DMS 273 (cell line): ENCODE results near the gene ZNF277.
"Not testable (repeated sequence)": the region's sequence is repeated elsewhere in the genome, so short reads cannot be mapped to it uniquely, and the experiment has no call there.

Experiments used
- DNase-seq: peaks from one replicate; lab custom pipeline; 2025; ENCODE audit not compliant: unreplicated experiment; lab: John Stamatoyannopoulos, UW

The ZNF277 gene

DNA sequence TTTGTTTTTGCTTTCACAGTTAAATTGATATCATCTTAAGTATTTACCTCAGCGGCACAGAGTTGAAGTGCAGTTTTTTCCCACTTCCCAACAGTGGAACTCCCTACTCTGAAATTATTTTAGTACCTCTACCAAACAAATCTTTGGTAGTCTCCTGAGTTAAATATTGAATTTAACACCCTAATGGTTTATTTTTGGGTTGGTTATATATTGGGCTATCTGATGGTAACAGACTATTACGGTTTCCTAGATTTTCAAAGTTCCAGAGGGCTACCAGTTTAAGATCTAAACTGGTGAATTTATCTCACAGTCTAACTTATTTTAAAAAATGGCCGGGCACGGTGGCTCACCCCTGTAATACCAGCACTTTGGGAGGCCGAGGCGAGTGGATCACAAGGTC, 1.3 kb downstream of the ZNF277 start:
- no peak for DNase-seq

DNA sequence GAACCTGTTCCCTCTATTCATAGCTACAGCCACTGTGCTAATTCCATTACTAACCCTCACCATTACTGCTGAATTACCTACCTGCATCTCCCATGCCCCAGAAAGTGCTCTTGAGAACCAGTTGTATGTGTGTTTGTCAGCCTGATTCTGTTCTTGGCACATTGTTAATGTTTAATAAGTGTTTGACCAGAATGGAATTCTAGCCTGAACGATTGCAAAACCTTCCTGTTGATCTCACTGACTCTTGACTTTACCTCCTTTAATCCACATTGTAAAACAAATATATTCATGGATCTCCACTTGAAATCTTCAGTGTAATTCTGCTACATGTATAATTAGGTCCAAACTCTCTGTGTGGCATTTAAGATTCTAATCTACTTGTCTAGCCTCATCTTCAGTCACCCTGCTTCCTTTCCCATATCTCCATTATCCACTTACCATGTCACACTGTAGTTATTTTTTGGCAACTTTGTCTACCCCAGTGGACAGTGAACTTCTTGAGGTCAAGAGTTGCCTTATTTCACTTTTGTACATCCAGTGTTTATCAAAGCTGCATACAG, 4.9 kb downstream of the ZNF277 start:
- no peak for DNase-seq

DNA sequence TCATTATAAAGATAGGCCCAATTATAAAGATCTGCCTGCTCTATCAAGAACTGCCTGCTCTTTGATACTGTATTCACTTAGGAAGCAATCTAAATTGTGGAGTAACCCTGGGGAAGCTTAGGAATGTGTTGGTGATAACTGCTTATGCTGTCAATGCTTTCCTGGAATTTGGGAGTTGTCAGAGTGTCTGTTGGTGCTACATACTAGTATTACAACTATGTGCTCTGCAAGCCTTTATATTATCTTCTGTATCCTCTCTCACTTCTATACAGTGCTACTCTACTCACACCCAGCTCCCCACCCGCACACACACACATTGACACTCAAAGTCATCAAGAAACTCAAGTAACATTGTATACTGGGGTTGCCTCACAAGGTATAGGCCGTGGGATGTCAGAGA, 6.1 kb downstream of the ZNF277 start:
- DNase-seq, result no peak

DNA sequence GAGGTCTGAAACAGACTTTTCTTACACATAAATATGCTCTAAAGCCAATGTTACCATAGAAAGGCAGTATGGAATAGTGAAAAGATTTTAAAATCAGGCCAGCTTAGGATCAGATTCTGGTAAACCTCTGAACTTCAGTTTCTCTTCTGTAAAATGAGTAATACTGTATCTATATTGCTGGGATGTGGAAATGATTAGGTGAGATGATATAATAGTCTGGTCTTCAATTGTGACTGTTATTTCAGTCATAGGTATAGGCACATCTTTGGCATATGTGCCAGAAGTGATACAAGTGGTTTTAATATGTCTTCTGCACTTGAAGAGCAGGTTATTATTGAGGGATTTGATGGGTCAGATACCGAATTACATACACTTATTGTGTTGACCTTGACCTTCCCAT, 7.2 kb downstream of the ZNF277 start:
- no peak for DNase-seq

DNA sequence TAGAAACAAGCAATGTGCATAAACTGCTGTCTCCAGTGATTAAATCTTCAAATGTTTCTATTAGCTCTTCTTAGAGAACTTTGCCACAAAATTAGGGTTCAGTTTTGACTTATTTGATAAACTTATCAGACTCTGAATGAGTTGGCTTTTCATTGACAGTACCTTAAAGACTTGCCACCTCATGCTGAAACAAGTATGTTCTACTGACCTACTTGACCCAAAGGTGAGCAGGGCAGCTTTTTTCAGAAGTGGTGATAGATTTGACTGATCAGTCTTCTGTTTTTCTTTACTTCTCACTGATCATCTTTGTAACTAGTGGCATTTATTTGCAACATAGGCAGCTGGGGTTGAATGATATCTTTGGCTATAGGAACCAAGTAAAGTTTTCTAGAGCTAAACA, 7.8 kb downstream of the ZNF277 start:
- DNase-seq, result no peak

DNA sequence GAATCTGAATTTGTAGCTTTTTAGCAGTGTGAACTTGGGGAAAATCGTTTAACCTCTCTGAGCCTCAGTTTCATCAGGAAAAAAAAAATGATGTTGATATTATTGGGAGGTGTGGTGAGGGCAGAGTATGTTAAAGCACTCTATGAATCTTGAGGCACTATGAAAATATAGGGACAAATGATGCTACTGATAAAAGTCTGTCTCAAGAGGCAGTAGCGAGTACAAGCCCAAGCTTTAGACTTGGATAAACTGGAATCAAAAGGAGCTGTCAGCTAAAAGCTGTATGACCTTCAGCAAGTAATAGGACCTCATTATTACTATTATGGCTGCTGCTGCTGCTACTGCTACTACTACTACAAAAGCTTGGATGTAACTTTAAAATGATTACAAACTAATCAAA, 8.4 kb downstream of the ZNF277 start:
- DNase-seq, result peak; percentile 34

DNA sequence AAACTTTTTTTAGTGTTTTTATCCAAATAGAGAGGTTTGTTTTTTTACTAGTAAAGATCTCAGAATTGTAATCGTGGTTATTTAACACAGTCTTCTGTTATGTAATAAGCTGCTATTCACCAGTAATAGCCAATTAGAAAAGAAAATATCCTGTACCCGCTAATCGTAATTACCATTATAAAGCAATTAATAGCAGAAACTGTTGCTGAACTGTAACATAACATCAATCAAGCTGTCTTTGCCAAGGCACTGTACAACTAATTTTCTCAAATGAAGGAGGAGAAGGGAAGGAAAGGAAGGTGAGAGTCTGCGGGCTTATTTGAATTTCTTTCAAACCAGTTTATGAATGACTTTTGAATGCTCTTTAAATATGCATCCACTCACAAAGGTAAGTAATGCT, 9.3 kb downstream of the ZNF277 start:
- DNase-seq, result no peak

DNA sequence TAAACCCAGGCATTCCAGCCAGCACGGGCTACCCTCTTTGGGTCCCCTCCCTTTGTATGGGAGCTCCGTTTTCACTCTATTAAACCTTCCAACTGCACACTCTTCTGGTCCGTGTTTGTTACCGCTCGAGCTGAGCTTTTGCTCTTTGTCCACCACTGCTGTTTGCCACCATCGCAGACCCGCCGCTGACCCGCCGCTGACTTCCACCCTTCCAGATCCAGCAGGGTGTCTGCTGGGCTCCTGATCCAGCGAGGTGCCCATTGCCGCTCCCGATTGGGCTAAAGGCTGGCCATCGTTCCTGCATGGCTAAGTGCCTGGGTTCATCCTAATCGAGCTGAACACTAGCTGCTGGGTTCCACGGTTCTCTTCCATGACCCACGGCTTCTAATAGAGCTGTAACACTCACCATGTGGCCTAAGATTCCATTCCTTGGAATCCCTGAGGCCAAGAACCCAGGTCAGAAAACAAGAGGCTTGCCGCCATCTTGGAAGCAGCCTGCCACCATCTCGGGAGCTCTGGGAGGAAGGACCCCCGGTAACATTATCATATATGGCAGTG, 14.5 kb downstream of the ZNF277 start:
- DNase-seq, result no peak

DNA sequence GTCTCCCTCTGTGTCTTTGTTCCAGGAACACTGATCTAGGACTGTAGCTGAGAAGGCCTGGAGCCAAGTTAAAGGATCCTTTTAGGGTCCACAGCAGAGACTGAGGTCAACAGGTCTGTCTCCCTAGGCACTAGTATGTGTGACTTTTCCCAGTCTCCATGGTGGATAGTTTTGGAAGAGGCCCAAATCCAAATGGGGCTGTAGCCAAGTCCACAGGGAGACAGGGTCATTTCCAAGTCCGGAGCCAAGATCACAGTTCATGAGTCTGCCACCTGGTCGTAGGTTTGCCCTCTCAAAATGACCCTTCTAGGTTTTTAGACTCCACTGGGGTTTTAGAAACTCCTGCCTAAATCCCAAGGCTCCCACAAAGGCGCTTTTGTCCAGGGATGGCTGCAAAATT, 16.8 kb downstream of the ZNF277 start:
- DNase-seq, result peak; percentile 16

DNA sequence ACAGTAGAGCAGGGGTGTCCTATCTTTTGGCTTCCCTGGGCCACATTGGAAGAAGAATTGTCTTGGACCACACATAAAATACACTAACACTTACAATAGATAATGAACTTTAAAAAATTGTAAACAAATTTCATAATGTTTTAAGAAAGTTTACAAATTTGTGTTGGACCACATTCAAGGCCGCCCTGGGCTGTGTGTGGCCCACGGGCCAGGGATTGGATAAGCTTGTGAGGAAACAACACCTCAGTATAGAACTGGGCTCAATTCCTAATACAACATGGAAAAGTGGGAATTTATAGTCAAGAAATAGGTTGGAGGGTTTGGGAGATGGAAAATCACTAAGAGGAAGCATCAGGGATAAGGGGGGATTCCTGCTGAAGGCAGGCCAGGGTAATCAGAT, 17.7 kb downstream of the ZNF277 start:
- DNase-seq, result no peak

DNA sequence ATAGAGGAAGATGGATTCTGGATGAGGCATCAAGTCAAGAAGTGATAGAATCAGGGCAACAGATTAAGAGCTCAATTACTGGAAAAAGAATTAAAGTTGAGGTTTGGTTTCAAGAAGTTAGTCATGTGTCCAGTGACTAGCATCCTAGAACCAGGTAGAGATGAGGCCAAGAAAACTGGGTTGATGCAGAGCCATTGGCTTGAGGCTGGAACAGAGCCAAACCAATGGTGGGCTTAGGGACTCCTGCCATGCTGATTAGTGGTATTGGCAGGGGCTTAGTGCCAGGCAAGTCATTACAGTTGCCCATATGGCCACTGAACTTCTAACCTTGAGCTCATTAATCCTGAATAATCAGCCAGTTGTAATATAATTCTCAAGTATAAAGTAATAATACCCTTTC, 18.5 kb downstream of the ZNF277 start:
- peak; percentile 89 for DNase-seq

DNA sequence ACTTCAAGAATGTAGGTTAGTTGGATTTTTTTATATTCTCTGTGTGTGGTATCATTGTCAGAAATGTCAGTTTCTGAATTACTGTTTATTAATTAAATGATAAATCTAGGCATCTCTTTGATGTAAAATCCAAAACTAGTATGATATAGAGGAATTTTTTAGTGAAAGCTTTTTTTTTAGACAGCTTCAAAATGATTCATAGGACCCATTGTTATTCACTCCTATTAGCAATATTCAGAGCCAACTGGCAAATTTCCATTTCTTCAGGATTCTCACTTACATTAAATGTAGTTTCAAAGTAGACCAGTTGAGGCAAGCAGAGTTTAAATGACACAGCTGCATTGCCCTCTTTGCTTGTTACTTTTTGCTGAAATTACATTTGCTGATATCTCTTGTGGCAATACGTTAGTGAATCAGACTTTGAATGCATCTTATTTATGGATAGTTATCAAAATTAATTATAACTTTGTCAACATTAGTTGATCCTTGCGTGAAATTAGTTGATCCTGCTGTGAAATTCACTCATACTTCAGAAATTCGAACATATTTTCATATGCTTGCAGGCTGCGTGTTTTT, 20.3 kb downstream of the ZNF277 start:
- DNase-seq, result peak; percentile 53

DNA sequence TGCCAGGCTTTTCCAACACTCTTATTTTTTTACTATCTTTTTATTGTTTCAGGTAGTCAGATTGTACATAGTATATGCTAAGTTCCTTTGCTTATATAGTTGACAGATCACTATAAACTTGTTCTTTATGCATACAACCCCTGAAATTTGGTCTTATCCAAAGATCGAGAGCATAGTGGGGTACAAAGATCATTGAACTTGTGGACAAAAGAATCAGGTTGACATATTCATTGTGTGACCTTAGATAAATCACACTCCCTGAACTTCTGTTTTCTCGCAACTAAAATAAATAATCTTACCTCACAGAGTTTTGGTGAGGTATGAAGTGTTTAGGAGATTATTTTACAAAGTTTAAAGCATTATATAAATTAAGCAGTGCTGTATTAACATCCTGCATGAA, 22.1 kb downstream of the ZNF277 start:
- no peak for DNase-seq

DNA sequence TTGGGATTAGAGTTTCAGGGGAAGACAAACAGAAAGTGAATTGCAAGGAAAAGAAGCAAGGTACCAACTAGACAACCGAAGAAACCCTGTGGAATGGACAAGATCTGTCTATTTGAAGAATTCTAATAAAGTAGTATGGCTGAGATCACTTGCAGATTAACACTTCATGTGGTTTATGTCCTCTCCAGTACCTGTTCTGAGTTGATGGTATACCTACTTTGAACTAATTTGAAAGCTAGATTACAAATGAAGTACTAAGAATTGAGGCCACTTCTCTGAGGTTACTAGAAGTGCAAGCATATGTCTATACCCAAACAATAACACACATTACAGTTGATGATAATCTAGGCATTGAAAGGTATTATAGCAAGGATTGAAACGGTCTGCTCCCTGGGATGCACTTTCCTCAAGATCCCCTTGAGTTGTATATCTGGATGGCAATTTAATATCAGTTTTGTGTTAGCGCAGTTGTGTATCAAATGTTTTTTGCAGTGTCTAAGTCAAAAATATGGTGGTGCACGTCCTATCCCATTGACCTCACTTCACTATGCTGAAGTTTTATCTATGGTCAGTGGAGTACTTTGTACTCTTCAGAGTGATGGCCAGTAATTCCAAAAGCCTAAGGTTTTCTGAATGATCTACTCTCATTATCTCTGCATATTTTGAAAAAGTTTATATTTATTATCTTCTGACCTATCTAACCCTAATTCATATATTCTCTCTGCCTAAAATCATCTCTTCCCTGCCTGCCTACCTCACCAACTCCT, 25.9 kb downstream of the ZNF277 start:
- DNase-seq, result no peak

DNA sequence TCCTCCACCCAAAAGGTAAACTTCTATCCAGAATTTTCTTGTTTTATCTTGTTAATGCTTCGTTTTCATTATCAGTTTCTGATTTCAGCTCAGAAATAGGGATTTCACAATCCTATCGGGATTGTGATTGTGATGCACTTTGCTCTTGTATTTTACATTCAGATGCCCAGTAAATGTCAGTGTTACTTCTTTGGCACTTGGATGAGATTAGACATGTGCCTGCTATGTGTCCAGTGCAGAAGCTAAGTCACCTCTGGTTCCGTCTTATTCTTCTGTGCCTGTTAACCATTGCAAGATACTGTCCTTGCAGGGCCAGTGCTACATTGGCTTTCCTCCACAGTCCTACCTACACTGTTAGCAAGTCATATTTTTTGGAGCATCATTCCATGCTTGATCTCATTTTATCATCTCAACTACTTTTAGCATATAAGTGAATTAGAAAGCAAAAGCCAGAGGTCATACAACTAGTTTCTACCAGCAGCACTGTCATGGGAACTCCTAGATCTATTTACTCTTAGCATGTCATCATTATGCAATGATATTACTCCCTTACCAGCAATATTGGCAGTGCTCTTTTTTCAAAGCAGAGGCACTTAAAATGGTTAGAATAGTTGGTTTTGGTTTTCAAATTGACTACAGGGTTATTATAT, 26.7 kb downstream of the ZNF277 start:
- DNase-seq, result no peak

DNA sequence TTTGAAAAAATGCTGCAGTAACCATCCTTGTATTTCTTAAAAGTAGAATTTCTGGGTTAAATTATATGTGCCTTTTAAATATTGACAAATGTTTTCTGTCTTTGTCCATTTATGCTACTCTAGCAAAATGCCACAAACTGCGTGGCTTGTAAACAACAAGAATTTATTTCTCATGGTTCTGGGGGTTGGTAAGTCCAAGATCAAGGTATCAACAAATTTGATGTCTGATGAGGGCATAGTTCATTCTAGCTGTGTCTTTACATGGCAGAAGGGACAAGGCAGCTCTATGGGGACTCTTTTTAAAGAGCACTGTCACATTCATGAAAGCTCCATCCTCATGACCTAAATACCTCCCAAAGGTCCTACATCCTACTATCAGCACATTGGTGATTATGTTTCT, 27.7 kb downstream of the ZNF277 start:
- no peak for DNase-seq

DNA sequence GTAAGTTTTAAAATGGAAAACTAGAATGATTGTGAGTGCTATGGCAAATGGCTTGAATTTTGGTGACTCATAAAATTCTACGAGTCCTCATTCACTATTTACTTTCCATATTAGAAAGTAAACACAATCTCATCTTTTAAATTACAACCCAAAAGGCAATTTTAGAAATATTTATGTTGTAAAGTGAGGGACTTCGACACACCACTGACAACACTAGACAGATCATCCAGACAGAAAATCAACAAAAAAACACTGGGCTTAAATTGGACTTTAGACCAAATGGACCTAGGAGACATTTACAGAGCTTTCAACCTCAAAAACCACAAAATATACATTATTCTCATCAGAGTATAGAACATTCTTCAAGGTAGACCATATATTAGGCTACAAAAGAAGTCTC, 30.1 kb downstream of the ZNF277 start:
- no peak for DNase-seq

DNA sequence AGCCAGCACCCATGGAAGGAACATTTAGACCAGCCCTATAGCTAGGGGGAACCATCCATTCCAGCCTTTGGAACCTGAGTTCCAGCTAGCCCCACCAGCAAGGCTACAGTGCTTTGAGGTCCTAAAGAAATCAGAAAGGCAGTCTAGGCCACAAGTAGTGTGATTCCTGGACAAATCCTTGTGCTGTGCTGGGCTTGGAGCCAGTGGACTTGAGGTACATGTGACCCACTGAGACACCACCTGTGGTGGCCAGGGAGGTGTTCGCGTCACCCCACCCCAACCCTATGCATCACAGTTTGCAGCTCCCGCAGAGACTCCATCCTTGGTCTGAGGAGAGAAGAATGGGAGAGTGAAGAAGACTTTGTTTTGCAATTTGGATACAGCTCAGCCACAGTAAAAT, 31.8 kb downstream of the ZNF277 start:
- DNase-seq, result no peak

DNA sequence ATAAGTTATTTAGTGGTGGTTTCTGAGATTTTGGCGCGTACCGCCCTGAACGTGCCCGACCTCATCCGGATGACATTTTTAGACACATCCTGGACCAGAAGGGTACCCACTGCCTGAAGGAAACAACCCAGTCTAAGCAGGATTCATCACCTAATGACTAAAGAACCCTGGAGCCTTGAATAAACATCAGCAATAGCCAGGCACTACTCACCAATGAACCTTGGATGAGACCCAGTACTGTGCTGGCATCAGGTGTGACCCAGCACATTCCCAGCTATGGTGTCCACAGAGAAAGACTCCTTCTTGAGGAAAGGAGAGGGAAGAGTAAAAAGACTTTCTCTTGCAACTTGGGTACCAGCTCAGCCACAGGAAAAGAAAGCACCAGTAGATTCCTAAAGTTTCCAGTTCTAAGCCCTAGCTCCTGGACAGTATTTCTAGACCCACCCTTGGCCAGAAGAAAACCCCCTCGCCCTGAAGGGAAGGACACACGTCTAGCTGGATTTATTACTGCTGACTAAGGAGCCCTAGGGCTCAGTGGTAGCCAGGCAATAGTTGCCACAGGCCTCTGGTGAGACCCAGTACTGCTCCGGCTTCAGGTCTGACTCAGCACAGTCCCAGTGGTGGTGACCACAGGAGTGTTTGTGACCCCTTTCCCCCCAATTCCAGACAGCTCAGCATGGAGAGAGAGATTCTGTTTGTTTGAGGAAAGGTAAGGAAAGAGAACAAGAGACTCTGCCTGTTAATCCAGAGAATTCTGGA, 32.5 kb downstream of the ZNF277 start:
- DNase-seq, result no peak

DNA sequence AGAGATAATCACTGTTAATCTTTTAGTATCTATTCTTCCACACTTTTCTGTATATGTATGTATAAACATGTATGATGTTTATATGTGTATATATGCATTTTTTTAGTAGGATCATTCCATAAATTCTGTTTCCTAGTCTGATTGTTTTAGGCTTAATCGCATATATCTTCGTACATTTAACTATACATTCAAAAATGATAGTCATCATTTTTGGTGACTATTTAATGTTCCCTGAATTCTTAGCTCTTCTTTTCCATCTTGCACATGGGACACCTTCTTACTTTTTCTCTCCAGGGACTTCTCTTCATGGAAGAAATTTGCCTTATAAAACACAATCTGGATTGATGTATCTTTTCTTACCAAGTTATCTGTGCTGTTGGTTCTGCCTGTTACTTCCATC, 42.1 kb downstream of the ZNF277 start:
- no peak for DNase-seq

DNA sequence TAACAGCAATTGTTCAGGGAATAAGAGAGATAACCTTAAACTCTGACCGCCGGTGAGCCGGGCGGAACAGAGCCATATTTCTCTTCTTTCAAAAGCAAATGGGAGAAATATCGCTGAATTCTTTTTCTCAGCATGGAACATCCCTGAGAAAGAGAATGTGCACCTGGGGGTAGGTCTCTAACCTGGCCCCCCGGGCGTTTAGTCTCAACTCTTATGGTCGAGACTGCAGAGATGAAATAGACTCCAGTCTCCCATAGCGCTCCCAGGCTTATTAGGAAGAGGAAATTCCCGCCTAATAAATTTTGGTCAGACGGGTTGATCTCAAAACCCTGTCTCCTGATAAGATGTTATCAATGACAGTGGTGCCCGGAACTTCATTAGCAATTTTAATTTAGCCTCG, 43.5 kb downstream of the ZNF277 start:
- not testable (repeated sequence) for DNase-seq
